Fibroblast of lung (primary cell): ENCODE data around the gene TBL1X.

ENCODE experiments used
- CTCF ChIP-seq, 2 donors: IDR thresholded peaks in 1 of 2; conservative IDR thresholded peaks in 1 of 2; 1 replicate in 1 of 2; 2 replicates in 1 of 2; pipeline ENCODE4 v1.5.1; 2011 to 2012; ENCODE audit warnings: low read length in 2 of 2, control low read depth in 1 of 2, inconsistent platforms in 1 of 2, low read depth in 1 of 2, mild to moderate bottlenecking in 1 of 2
- EZH2 ChIP-seq: IDR thresholded peaks from 2 replicates; pipeline ENCODE4 v1.5.1; 2012; ENCODE audit warnings: low read length, control low read depth, mild to moderate bottlenecking; ENCODE audit errors: missing control alignments

- TF ChIP-seq EZH2 (no peak), CTCF (conservative IDR thresholded peaks at IDR 0.05 in 1 of 2, IDR thresholded peaks at IDR 0.05 in 1 of 2; ENCODE audit: low read depth in 1 of 2, low read length in 2 of 2) (no peak)
Measured at GRCh38 chrX:9510980-9511379, 46.1 kb downstream of the TBL1X start.
